Spleen (tissue), 7 donors: ENCODE results near the gene MSI2.

ENCODE experiments used
- CTCF ChIP-seq, 11 experiments: fragments of 200-600 bp in 7 of 11; fragments of 450-650 bp in 4 of 11; sonication (generic) in 4 of 11; IDR thresholded peaks in 8 of 11; conservative IDR thresholded peaks in 3 of 11; 1 replicate in 7 of 11; 2 replicates in 4 of 11; pipeline versions ENCODE4 v1.4.0 to v1.8.0; 2016 to 2021; ENCODE audit warnings: antibody characterized with exemption in 11 of 11, inconsistent platforms in 4 of 11, mild to moderate bottlenecking in 1 of 11
- POLR2A ChIP-seq, 3 donors: fragments of 450-650 bp; IDR thresholded peaks; one replicate each; pipeline ENCODE4 v1.5.1; 2017; ENCODE audit warnings: antibody characterized with exemption in 3 of 3, mild to moderate bottlenecking in 1 of 3
- POLR2AphosphoS5 ChIP-seq, 3 donors: sonication (generic); formaldehyde crosslinking; IDR thresholded peaks; one replicate each; pipeline ENCODE4 v1.5.1; 2017; ENCODE audit warnings: antibody characterized with exemption in 3 of 3
- donor health status: DM: no; HTN: no; CAD: no; lungs with moderate emphysema.
- donor health status: DM: no; HTN: no; CAD: no.
- donor health status: DM: no; HTN: no; CAD: no.

GRCh38 chr17:57240648-57241047 is 15.7 kb upstream of the MSI2 start:
- TF ChIP-seq CTCF (IDR thresholded peaks at IDR 0.05 in 8 of 11, conservative IDR thresholded peaks at IDR 0.05 in 3 of 11) (no peak), POLR2A (IDR thresholded peaks at IDR 0.05) (no peak), POLR2AphosphoS5 (IDR thresholded peaks at IDR 0.05) (no peak)
